H9 (cell line): ENCODE measurements around the gene LZTFL1. TPM values are rescaled to one million over a fixed set of nuclear protein-coding genes. Genes with fewer than 3 reads are reported as not detected.

Experiments
- DNase-seq: peaks from one replicate; pipeline ENCODE4 v3.0.0-alpha.2; 2017
- H2AFZ ChIP-seq: one replicate; pipeline ENCODE4 v1.6.1; 2013; ENCODE audit warnings: mild to moderate bottlenecking, low read length, control low read depth, moderate library complexity
- H2AK5ac ChIP-seq: 2 replicates; pipeline ENCODE4 v1.6.1; 2013; ENCODE audit warnings: low read length, control low read depth, mixed read lengths; ENCODE audit not compliant: insufficient read length
- H2BK120ac ChIP-seq: one replicate; pipeline ENCODE4 v1.6.1; 2013; ENCODE audit warnings: low read depth, mild to moderate bottlenecking, low read length, control low read depth, inconsistent platforms; ENCODE audit not compliant: poor library complexity, severe bottlenecking
- H2BK12ac ChIP-seq: 2 replicates; pipeline ENCODE4 v1.6.1; 2013; ENCODE audit warnings: low read length, control low read depth, mixed read lengths, low read depth; ENCODE audit not compliant: insufficient read length
- H2BK15ac ChIP-seq: 2 replicates; pipeline ENCODE4 v1.6.1; 2013; ENCODE audit warnings: low read depth, low read length, control low read depth
- H2BK20ac ChIP-seq: one replicate; pipeline ENCODE4 v1.6.1; 2013; ENCODE audit warnings: low read depth, mild to moderate bottlenecking, low read length, control low read depth, inconsistent platforms; ENCODE audit not compliant: poor library complexity, severe bottlenecking
- H2BK5ac ChIP-seq: 2 replicates; pipeline ENCODE4 v1.6.1; 2013; ENCODE audit warnings: low read length, control low read depth, mixed read lengths; ENCODE audit not compliant: insufficient read length
- H3K14ac ChIP-seq: 2 replicates; pipeline ENCODE4 v1.6.1; 2013; ENCODE audit warnings: low read length, control low read depth; ENCODE audit not compliant: insufficient read depth
- H3K18ac ChIP-seq: 2 replicates; pipeline ENCODE4 v1.6.1; 2013; ENCODE audit warnings: low read depth, mild to moderate bottlenecking, mixed read lengths, low read length, control low read depth; ENCODE audit not compliant: insufficient read length
- H3K23ac ChIP-seq: 2 replicates; pipeline ENCODE4 v1.6.1; 2013; ENCODE audit warnings: low read length, control low read depth, mixed read lengths, low read depth; ENCODE audit not compliant: insufficient read length
- H3K23me2 ChIP-seq: 2 replicates; pipeline ENCODE4 v1.6.1; 2013; ENCODE audit warnings: low read depth, mild to moderate bottlenecking, mixed read lengths, low read length, control low read depth; ENCODE audit not compliant: insufficient read length, poor library complexity, severe bottlenecking
- H3K27ac ChIP-seq: 2 replicates; pipeline ENCODE4 v1.5.1; 2013; ENCODE audit warnings: low read length, control low read depth, mixed read lengths, low read depth; ENCODE audit not compliant: insufficient read length
- H3K27me3 ChIP-seq: 2 replicates; pipeline ENCODE4 v1.6.1; 2013; ENCODE audit warnings: low read length, control low read depth, inconsistent platforms; ENCODE audit not compliant: insufficient read depth
- H3K4ac ChIP-seq: 2 replicates; pipeline ENCODE4 v1.6.1; 2013; ENCODE audit warnings: low read depth, mild to moderate bottlenecking, control low read depth, inconsistent platforms, low read length, moderate library complexity
- H3K4me1 ChIP-seq: 2 replicates; pipeline ENCODE4 v1.6.1; 2013; ENCODE audit warnings: low read length, control low read depth, inconsistent platforms; ENCODE audit not compliant: insufficient read depth
- H3K4me2 ChIP-seq: 2 replicates; pipeline ENCODE4 v1.6.1; 2013; ENCODE audit warnings: low read length, control low read depth, mixed read lengths; ENCODE audit not compliant: insufficient read length, insufficient read depth
- H3K56ac ChIP-seq: 2 replicates; pipeline ENCODE4 v1.6.1; 2013; ENCODE audit warnings: low read depth, mild to moderate bottlenecking, mixed read lengths, low read length, control low read depth; ENCODE audit not compliant: insufficient read length
- H3K79me1 ChIP-seq: 2 replicates; pipeline ENCODE4 v1.6.1; 2013; ENCODE audit warnings: low read depth, mild to moderate bottlenecking, moderate library complexity, low read length, control low read depth, inconsistent platforms; ENCODE audit not compliant: insufficient read depth, poor library complexity, severe bottlenecking
- H3K79me2 ChIP-seq: 2 replicates; pipeline ENCODE4 v1.6.1; 2013; ENCODE audit warnings: low read length, control low read depth, inconsistent platforms; ENCODE audit not compliant: insufficient read depth
- H3K9ac ChIP-seq: 2 replicates; pipeline ENCODE4 v1.6.1; 2013; ENCODE audit warnings: low read length, control low read depth, mixed read lengths; ENCODE audit not compliant: insufficient read length; ENCODE audit errors: extremely low read depth
- H3K9me3 ChIP-seq: one replicate; pipeline ENCODE4 v1.6.1; 2013; ENCODE audit warnings: low read depth, low read length, inconsistent platforms; ENCODE audit not compliant: control insufficient read depth
- H3T11ph ChIP-seq: one replicate; pipeline ENCODE4 v1.6.1; 2013; ENCODE audit warnings: mild to moderate bottlenecking, low read length, control low read depth, inconsistent platforms
- H4K20me1 ChIP-seq: one replicate; pipeline ENCODE4 v1.6.1; 2013; ENCODE audit not compliant: control insufficient read depth, insufficient read length, insufficient read depth
- H4K5ac ChIP-seq: 2 replicates; pipeline ENCODE4 v1.6.1; 2013; ENCODE audit warnings: low read depth, mild to moderate bottlenecking, mixed read lengths, low read length, control low read depth; ENCODE audit not compliant: insufficient read length
- H4K8ac ChIP-seq: replicated peaks from 2 replicates; pipeline ENCODE4 v1.6.1; 2013; ENCODE audit warnings: low read length, control low read depth, mixed read lengths, low read depth; ENCODE audit not compliant: insufficient read length
- H4K91ac ChIP-seq: 2 replicates; pipeline ENCODE4 v1.6.1; 2013; ENCODE audit warnings: low read depth, mild to moderate bottlenecking, moderate library complexity, mixed read lengths, low read length, control low read depth; ENCODE audit not compliant: insufficient read length
- H3K27ac Mint-ChIP-seq, 3 experiments: 2 replicates in 2 of 3; 3 replicates in 1 of 3; pipeline ENCODE4 v1.8.0; 2020 to 2021; ENCODE audit warnings: mixed read lengths in 3 of 3, mild to moderate bottlenecking in 1 of 3, moderate library complexity in 1 of 3
- H3K27me3 Mint-ChIP-seq: 2 replicates; pipeline ENCODE4 v1.8.0; 2021; ENCODE audit warnings: low read depth, mild to moderate bottlenecking, moderate library complexity, mixed read lengths
- H3K36me3 Mint-ChIP-seq, 3 experiments: 2 replicates in 2 of 3; 3 replicates in 1 of 3; pipeline ENCODE4 v1.8.0; 2020 to 2021; ENCODE audit warnings: low read depth in 3 of 3, mixed read lengths in 3 of 3; ENCODE audit not compliant: insufficient read depth in 1 of 3
- H3K4me1 Mint-ChIP-seq, 2 experiments: 2 replicates each; pipeline ENCODE4 v1.8.0; 2020; ENCODE audit warnings: mixed read lengths in 2 of 2
- H3K4me3 Mint-ChIP-seq, 2 experiments: 2 replicates in 1 of 2; 3 replicates in 1 of 2; pipeline ENCODE4 v1.8.0; 2020 to 2021; ENCODE audit warnings: mild to moderate bottlenecking in 2 of 2, mixed read lengths in 2 of 2, moderate library complexity in 1 of 2
- H3K9me3 Mint-ChIP-seq, 2 experiments: 2 replicates in 1 of 2; 3 replicates in 1 of 2; pipeline ENCODE4 v1.8.0; 2020; ENCODE audit warnings: mild to moderate bottlenecking in 2 of 2, mixed read lengths in 2 of 2, moderate library complexity in 1 of 2
- WGBS: extraction: QIAGEN DNeasy Blood & Tissue Kit; methylation state at CpG from one replicate; pipeline ENCODE4 v1.1.7; 2013; ENCODE audit warnings: missing lambda C conversion rate, low lambda C conversion rate, mixed read lengths; ENCODE audit not compliant: insufficient read length; ENCODE audit errors: extremely low coverage; 5-methylcytosine and 5-hydroxymethylcytosine counted together
- total RNA-seq: library from RNA; stranded (reverse); gene quantifications from 2 replicates; pipeline ENCODE4 v1.2.1, GENCODE V29; 2021
- TF ChIP-seq, protein P1 (sequence below): fragments of 200-600 bp; sonication (generic); conservative IDR thresholded peaks from 3 replicates; pipeline ENCODE4 v1.8.0; 2021; ENCODE audit warnings: antibody characterized with exemption, mild to moderate bottlenecking

The LZTFL1 gene
- total RNA-seq, 1 experiment from 2014 or later, result 12.2 TPM

DNA sequence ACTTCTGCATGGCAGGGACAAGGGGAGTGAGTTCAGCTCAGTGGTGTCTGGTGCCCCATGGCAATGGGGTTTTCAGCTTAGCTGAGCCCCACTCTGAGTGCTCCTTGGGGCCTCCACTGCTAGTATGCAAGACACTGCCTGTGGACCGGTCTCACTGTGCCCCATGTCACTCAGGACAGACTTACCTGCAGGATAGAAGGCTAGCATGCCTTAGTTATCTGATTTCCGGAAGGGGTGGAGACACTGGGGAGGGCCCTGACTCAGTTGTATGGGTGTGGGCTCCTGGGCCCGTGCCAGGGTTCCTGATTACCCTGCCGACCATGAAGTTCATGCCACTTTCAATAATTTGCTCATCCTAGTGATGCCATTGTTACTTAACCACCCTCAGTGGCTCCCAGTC lies 41.3 kb downstream of the LZTFL1 start:
- Mint-ChIP-seq H3K4me1 (peaks cover under 1 to 5% of the 10 kb centered on the region in 2 experiments; a peak in 3 of 4 replicates), H3K27ac (no peak overlapping the region), H3K36me3 (no peaks in the 10 kb centered on the region), H3K9me3 (no peaks in the 10 kb centered on the region), H3K27me3 (peaks cover 45% of the 10 kb centered on the region), H3K4me3 (no peak overlapping the region)
- Histone ChIP-seq H3K56ac (no peak overlapping the region), H3K4ac (no peak overlapping the region), H3K23me2 (peaks cover 8% of the 10 kb centered on the region), H2AFZ (no peak overlapping the region), H4K20me1 (no peaks in the 10 kb centered on the region), H3K9me3 (no peaks in the 10 kb centered on the region), H2BK15ac (no peak overlapping the region), H3K14ac (no peak overlapping the region; the same call in 1 of the 2 replicates), H2BK5ac (no peak overlapping the region), H2BK20ac (no peak overlapping the region), H3K27me3 (peaks cover 20% of the 10 kb centered on the region), H3K27ac (no peak overlapping the region), H2AK5ac (no peak overlapping the region), H2BK12ac (no peak overlapping the region), H3K9ac (no peak overlapping the region), H4K5ac (no peak overlapping the region), H3K18ac (no peak overlapping the region), H3K4me2 (no peak overlapping the region), H3K79me2 (no peaks in the 10 kb centered on the region), H4K8ac (no peak overlapping the region), H3K23ac (no peak overlapping the region), H4K91ac (no peak overlapping the region), H2BK120ac (no peak overlapping the region), H3K4me1 (no peaks in the 10 kb centered on the region), H3T11ph (no peak overlapping the region), H3K79me1 (no peaks in the 10 kb centered on the region)
- TF ChIP-seq, protein P1, sequence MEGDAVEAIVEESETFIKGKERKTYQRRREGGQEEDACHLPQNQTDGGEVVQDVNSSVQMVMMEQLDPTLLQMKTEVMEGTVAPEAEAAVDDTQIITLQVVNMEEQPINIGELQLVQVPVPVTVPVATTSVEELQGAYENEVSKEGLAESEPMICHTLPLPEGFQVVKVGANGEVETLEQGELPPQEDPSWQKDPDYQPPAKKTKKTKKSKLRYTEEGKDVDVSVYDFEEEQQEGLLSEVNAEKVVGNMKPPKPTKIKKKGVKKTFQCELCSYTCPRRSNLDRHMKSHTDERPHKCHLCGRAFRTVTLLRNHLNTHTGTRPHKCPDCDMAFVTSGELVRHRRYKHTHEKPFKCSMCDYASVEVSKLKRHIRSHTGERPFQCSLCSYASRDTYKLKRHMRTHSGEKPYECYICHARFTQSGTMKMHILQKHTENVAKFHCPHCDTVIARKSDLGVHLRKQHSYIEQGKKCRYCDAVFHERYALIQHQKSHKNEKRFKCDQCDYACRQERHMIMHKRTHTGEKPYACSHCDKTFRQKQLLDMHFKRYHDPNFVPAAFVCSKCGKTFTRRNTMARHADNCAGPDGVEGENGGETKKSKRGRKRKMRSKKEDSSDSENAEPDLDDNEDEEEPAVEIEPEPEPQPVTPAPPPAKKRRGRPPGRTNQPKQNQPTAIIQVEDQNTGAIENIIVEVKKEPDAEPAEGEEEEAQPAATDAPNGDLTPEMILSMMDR, result no peak
- WGBS, result no CpG with 5 or more reads among the region's 4 CpGs
- no peak for DNase-seq
